NCI-H2107 treated with DMSO at 0.1 percent for 48 hours (cell line): ENCODE results near the gene RGS16.
A peak's percentile ranks its signal among the peaks of the same experiment; 100 is the strongest.

Experiments used
- DNase-seq: peaks from one replicate; lab custom pipeline; 2025; ENCODE audit not compliant: unreplicated experiment; lab: John Stamatoyannopoulos, UW

The RGS16 gene

GRCh38 chr1:182610606-182611194 lies 6.5 kb upstream of the RGS16 start:
- DNase-seq, result no peak

- peak; percentile 21 for DNase-seq
Measured at GRCh38 chr1:182608845-182609610, 4.8 kb upstream of the RGS16 start.

DNA sequence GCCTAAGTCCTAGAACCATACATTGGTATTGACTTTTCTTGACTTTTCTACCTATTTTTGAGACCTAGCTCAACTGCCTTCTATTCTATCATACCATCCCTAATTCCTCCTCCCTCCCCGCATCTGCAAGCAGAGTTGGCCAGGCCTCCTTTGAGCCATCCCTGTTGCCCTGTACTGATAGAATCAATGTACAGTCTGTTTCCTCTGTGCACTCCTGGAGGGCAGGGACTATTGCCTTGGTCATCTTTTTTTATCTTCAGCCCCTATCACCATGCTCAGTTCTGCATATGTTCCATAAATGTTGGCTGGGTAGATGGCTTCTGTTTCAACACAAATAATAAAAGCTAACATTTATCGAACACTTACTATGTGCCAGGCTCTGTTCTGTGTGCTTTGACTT lies 4.0 kb upstream of the RGS16 start:
- no peak for DNase-seq

DNA sequence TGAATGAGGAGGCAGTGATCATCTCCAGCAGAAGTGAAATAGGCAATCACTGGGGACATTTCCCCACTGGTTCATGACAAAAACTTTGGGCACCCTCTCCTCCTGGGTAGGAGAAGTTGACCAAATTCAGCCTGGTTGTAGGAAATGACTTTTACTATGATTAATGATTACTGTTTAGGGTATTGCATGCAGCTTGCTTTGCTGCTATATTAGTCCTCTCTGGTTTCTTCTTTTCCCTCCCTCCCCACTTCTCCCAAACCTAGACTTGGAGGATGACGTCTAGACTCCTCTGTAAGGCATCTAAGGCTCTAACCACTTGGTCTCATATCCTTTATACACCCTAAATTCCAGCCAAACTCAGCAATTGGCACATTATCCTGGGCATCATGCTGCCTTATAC lies 3.4 kb upstream of the RGS16 start:
- no peak for DNase-seq

- peak; percentile 66 for DNase-seq
Measured at GRCh38 chr1:182603646-182604174, 479 bp downstream of the RGS16 start.

DNA sequence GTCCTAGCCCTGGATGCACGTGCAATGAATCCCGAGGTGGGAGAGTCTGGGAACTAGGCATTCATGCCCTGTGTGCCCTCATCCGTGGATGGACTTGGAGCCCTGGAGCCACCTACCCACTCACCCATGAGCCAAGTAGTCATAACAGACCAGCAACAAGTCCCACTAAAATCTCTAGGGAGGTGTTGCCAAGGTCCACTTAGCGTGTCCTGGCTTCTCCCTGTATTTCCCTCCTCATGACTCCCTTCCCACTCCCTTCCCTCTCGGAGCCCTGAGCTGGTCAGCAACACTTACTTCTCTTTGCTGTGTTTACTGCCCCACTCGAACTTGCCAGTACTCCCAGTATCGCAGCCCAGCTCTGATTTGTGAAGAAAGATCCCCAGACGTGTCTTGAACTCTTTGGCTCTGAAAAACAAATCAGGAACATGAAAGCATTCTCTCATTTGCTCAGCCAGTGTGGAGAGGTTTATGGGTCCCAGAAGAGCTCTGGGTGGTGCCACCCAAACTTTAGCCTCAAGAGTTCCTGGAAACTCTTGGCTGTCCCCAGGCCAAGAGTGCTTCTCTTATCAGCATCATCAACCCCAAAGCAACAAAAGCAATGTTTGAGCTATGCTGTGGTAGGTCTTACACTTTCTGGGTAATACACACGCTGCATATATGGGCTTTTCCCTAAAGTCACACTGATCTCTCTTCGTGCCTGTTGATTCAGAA lies 1.1 kb downstream of the RGS16 start:
- DNase-seq, result no peak

GRCh38 chr1:182601913-182602312 lies 2.3 kb downstream of the RGS16 start:
- DNase-seq, result peak; percentile 36

GRCh38 chr1:182601416-182601786 lies 2.8 kb downstream of the RGS16 start:
- DNase-seq, result peak; percentile 66

- no peak for DNase-seq
Measured at GRCh38 chr1:182600745-182601415, 3.3 kb downstream of the RGS16 start.

DNA sequence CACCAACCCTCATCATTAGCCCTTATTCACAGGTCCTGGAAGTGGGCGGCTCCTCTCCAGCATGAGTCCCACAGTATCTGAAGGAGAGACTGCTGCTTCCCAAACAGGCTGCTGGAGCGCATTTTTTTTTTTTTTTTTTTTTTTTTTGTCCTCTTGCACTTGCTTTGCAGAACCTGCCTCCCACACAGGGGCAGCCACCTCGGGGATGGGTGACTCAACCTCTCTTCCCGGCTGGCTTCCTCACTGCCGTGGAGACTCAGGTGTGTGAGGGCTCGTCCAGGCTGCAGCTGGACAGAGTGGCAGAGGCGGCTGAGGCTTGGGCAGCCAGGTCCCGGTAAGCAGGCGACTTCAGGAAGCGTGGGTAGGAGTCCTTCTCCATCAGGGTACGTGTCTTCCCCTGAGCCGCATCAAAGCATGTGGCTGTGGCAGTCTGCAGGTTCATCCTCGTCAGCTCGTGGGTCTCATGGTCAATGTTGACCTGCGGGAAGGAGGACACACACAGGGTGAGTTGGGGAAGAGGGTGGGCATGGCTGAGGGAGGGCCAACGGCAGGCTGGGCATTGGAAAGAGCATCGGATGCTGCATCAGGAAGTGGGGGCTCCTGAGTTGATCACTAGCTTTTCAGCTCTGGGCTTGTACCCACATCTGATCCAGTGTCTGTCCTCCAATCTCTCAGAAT lies 4.0 kb downstream of the RGS16 start:
- DNase-seq, result no peak

DNA sequence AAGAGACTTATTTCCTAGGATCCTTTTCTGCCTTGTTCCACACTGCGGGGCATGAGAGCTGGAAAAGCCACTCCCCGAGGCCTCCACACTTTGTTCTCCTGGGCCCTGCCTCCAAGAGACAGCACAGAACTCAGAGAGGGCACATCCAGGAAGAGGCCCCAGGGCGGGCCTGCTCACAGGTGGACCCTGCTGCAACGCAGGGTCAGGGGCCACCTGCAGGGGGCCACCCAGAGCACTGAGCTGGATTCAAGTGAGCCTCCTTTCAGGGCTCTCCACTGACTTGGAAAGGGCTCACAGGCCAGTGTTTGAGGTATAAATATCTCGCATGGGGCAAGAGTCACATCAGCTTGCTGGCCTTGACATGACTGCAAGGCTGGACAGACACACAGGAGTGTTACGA lies 4.8 kb downstream of the RGS16 start:
- no peak for DNase-seq

- no peak for DNase-seq
Measured at GRCh38 chr1:182598296-182598695, 5.9 kb downstream of the RGS16 start.

GRCh38 chr1:182596934-182597333 lies 7.3 kb downstream of the RGS16 start:
- no peak for DNase-seq

- DNase-seq, result peak; percentile 67
Measured at GRCh38 chr1:182595641-182596240, 8.4 kb downstream of the RGS16 start.

- DNase-seq, result no peak
Measured at GRCh38 chr1:182589931-182590330, 14.3 kb downstream of the RGS16 start.

- no peak for DNase-seq
Measured at GRCh38 chr1:182589520-182589919, 14.7 kb downstream of the RGS16 start.

- peak; percentile 39 for DNase-seq
Measured at GRCh38 chr1:182588500-182589396, 15.4 kb downstream of the RGS16 start, which contains the start of gene RNASEL. Gene RNASEL, minus strand, starts transcription at chr1:182589256. Its CDS starts 2,450 bp downstream, at chr1:182586806.

- no peak for DNase-seq
Measured at GRCh38 chr1:182587666-182588499, 16.3 kb downstream of the RGS16 start.
